GM03348 (cell line): Measurements from ENCODE around the gene RGPD3.
"Not testable (repeated sequence)": the region's sequence is repeated elsewhere in the genome, so short reads cannot be mapped to it uniquely, and the experiment has no call there.

Source experiments
- DNase-seq: peaks from one replicate; pipeline ENCODE4 v3.0.0; 2012; ENCODE audit warnings: low spot score

Gene RGPD3

GRCh38 chr2:106468107-106468506 is at the start of gene RGPD3:
TSS of gene RGPD3 (minus strand) at chr2:106468413. CDS start at chr2:106468288, 125 bp downstream.
- DNase-seq, result peak; percentile 0

- DNase-seq, result no peak
Observed at GRCh38 chr2:106517329-106517728, 49.1 kb upstream of the RGPD3 start.

GRCh38 chr2:106516864-106517263 is 48.7 kb upstream of the RGPD3 start:
- no peak for DNase-seq

GRCh38 chr2:106516436-106516835 is 48.2 kb upstream of the RGPD3 start:
- DNase-seq, result no peak

GRCh38 chr2:106514827-106515226 is 46.6 kb upstream of the RGPD3 start:
- not testable (repeated sequence) for DNase-seq

DNA sequence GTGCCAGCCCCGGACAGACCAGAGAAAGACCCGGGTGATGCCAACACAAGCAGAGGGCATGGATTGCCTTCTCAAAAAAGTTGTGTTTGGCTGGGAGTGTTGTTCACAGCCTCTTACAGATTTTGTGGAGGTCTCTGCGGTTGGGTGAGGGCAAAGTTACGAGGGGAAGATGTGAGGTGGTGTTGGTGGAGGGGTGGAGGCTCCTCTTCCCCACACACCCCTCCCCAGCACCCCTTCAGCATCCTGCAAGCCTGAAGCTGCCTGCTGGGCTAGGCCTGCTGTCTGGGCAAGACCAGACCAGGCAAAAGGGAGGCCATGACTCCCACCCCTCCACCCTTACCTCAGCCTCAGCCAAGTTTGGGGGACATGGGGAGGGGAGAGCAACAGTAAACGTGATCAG is 45.2 kb upstream of the RGPD3 start:
- DNase-seq, result not testable (repeated sequence)

GRCh38 chr2:106511934-106512333 is 43.7 kb upstream of the RGPD3 start:
- DNase-seq, result not testable (repeated sequence)

DNA sequence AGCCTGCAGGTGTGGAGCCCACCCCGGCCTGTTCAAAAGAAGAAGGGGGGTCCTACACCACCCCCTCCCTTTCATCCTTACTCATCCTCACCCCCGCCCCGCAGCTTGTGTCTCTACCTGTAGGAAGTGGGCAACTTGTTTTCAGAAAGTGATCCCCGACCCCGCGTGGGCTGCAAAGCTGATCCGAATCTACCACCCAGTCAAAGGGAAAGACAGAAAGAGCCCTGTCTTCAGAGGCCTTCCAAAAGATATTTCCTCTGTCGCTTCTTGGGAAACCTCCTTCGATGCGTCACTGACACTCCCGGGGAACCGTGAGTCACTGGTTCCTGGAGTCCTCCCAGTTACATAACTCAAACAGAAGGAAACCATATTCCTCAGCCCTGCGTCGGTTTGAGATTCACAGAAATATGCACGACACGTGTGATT is 43.3 kb upstream of the RGPD3 start:
- not testable (repeated sequence) for DNase-seq

GRCh38 chr2:106510791-106511190 is 42.6 kb upstream of the RGPD3 start:
- DNase-seq, result not testable (repeated sequence)

- DNase-seq, result not testable (repeated sequence)
Observed at GRCh38 chr2:106509374-106509770, 41.2 kb upstream of the RGPD3 start.

DNA sequence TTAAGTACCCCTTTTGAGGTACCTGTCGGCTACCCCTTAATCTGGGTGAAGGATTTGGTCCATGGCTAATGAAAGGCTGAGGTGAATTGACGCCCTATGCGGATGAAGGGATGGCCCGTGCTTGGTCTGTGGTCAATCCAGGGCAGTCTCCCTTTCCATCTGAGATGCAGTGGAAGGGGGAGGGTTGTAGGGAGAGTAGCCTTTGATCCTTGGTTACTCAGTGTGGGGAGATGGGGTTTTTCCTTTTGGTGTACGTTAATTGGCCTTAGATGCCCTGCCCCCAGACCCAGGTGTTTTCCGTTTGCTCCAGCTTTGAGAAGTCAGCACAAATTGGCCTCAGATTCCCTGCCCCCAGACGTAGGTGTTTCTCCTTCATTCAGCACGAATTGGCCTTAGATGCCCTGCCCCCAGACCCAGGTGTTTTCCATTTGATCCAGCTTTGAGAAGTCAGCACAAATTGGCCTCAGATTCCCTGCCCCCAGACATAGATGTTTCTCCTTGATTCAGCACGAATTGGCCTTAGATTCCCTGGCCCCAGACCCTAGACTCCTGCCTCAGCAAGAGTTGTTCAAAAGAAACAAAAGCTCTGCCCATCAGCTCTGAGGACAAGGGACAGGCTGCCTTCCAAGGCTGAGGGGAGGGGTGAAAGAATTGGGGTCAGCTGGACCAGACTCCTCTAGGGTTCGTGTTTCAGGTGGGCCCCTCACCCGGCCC is 40.6 kb upstream of the RGPD3 start:
- not testable (repeated sequence) for DNase-seq

DNA sequence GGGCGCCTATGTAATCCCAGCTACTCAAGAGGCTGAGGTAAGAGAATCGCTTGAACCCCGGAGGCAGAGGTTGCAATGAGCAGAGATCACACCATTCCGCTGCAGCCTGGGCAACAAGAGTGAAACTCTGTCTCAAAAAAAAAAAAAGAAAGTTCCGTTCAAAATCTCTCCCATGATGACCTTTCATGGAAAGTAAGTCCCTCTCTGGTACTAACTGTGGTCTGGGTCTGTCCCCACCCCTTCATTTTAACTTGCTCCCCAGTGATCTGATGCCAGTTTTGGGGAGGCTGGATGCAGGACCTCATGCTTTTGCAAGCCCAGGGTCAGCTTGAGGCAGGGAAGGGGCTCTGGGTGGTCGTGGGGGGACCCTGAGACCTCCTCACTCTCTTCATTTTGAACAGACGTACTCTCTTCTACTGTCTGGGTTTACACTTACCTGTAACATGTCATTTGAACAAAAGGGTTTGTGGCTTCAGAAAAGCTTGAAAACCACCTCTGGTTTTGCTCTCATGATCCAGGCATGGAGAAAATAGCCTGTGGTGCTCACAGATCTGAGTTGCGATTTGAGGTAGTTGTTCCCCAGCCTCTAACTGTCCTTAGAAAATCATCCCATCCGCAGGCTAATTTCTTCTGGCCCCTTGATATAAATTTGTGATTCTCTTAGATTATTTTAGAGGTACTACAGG is 37.9 kb upstream of the RGPD3 start:
- not testable (repeated sequence) for DNase-seq

- not testable (repeated sequence) for DNase-seq
Observed at GRCh38 chr2:106504787-106505186, 36.6 kb upstream of the RGPD3 start.

GRCh38 chr2:106504192-106504591 is 36.0 kb upstream of the RGPD3 start:
- not testable (repeated sequence) for DNase-seq

DNA sequence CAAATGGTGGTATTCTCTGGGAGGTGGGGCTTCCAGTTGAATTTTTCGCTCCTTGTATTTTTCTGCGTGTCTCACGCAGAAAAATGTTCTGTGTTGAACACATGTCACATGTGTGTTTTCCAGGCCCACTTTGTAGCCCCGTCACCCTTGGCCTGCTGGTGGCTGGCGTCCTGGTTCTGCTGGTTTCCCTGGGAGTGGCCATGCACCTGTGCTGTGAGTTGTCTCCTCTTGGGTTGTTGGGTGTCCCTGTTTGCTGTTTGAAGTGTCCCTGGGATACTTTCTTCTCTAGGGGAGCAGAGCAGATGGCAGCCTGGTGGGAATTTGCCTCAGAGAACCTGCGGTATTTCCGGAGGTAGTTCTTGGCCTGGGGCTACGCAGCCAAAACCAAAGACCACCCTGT is 34.1 kb upstream of the RGPD3 start:
- DNase-seq, result not testable (repeated sequence)

GRCh38 chr2:106500350-106500749 is 32.1 kb upstream of the RGPD3 start:
- DNase-seq, result not testable (repeated sequence)

DNA sequence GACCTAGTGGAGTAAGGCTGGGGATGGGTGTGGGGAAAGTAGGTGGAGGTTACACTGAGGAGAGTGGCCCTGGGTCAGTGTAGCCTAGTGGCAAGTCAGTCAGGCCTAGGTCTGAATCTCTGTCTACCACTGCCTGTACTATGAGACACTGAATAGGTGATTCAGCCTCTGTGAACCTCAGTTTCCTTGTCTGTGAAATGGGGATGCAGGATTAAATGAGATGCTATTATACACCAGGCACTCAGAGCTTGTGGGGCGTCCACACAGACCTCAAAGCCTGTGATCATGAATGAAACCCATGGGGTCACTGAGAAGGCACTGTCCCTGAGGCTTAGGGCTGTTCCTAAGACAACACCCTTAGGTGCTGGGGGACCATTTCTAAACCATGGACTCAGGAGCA is 30.3 kb upstream of the RGPD3 start:
- DNase-seq, result not testable (repeated sequence)

DNA sequence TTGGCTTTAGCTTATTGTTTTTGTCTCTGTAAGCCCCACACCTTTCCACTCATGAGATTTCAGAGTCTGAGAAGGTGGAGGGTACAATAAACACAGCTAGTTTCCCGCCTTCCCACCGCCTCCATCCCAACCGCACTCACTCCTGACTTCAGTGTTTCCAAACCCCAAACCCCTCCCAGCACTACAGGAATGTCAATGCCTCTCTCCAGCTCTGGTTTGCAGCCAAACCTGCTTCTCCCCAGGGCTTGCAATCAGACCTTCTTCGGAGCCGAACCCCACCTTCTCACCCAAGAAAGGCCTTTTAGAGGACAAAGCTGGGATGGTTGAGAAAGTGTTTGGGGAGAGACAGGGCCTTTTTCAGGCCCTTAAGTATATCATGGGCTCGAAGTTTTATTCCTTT is 24.7 kb upstream of the RGPD3 start:
- peak; percentile 0 for DNase-seq

GRCh38 chr2:106492399-106492798 is 24.2 kb upstream of the RGPD3 start:
- DNase-seq, result not testable (repeated sequence)

- peak; percentile 0 for DNase-seq
Observed at GRCh38 chr2:106489701-106490100, 21.5 kb upstream of the RGPD3 start.

- DNase-seq, result peak; percentile 0
Observed at GRCh38 chr2:106487386-106488191, 19.4 kb upstream of the RGPD3 start.

- DNase-seq, result not testable (repeated sequence)
Observed at GRCh38 chr2:106486551-106487385, 18.6 kb upstream of the RGPD3 start, which contains the start of gene CD8B2. TSS of gene CD8B2 (plus strand) at chr2:106487364. CDS start at chr2:106487427, 63 bp downstream.
